Neural cell (in vitro differentiated cells): Measurements from ENCODE around the gene RASL10A. TPM values are rescaled to one million over a fixed set of nuclear protein-coding genes. Genes with fewer than 3 reads are reported as not detected.

Experiments
- H2AFZ ChIP-seq: fragments of 200-600, 300-800 bp; sonication (generic), shearing (Covaris generic); 2 replicates; pipeline ENCODE4 v1.6.0; 2014; ENCODE audit warnings: low read depth, mild to moderate bottlenecking, antibody characterized with exemption, low read length, moderate library complexity
- H3F3A ChIP-seq: fragments of 200-600 bp; shearing (Covaris generic); 2 replicates; pipeline ENCODE4 v1.6.1; 2016; ENCODE audit warnings: mild to moderate bottlenecking, moderate library complexity, mixed read lengths, antibody characterized with exemption, low read length; ENCODE audit not compliant: insufficient read depth, poor library complexity, severe bottlenecking
- H3K27ac ChIP-seq: fragments of 200-600, 300-800 bp; sonication (generic), shearing (Covaris generic); 2 replicates; pipeline ENCODE4 v1.5.1; 2014; ENCODE audit warnings: mild to moderate bottlenecking, low read length, moderate library complexity
- H3K27me3 ChIP-seq: fragments of 300-800, 200-600 bp; sonication (generic), shearing (Covaris generic); 2 replicates; pipeline ENCODE4 v1.6.0; 2014; ENCODE audit warnings: mild to moderate bottlenecking, low read depth, low read length, moderate library complexity; ENCODE audit not compliant: insufficient read depth
- H3K36me3 ChIP-seq: fragments of 300-800, 200-600 bp; sonication (generic), shearing (Covaris generic); 2 replicates; pipeline ENCODE4 v1.5.1; 2014; ENCODE audit warnings: mild to moderate bottlenecking, antibody characterized with exemption, low read length, moderate library complexity; ENCODE audit not compliant: insufficient read depth
- H3K4me2 ChIP-seq: fragments of 300-800, 200-600 bp; sonication (generic), shearing (Covaris generic); 2 replicates; pipeline ENCODE4 v1.6.0; 2014; ENCODE audit warnings: mild to moderate bottlenecking, low read length
- H3K4me3 ChIP-seq: fragments of 300-800, 200-600 bp; sonication (generic), shearing (Covaris generic); 2 replicates; pipeline ENCODE4 v1.5.1; 2014; ENCODE audit warnings: mild to moderate bottlenecking, low read length, moderate library complexity
- H3K79me2 ChIP-seq: fragments of 200-600 bp; shearing (Covaris generic); replicated peaks from 2 replicates; pipeline ENCODE4 v1.6.0; 2014; ENCODE audit warnings: mild to moderate bottlenecking, low read length, moderate library complexity; ENCODE audit not compliant: insufficient read depth
- H3K9ac ChIP-seq: fragments of 300-800, 200-600 bp; sonication (generic), shearing (Covaris generic); 2 replicates; pipeline ENCODE4 v1.6.1; 2016; ENCODE audit warnings: mild to moderate bottlenecking, low read length, mixed read lengths
- H3K9me2 ChIP-seq: fragments of 200-600 bp; shearing (Covaris generic); 2 replicates; pipeline ENCODE4 v1.6.1; 2016; ENCODE audit warnings: mild to moderate bottlenecking, low read length, mixed read lengths; ENCODE audit not compliant: insufficient read depth
- H3K9me3 ChIP-seq: fragments of 200-600, 300-800 bp; sonication (generic), shearing (Covaris generic); 2 replicates; pipeline ENCODE4 v1.6.1; 2016; ENCODE audit warnings: mild to moderate bottlenecking, mixed run types, low read length, moderate library complexity, mixed read lengths
- H4K20me1 ChIP-seq: fragments of 200-600 bp; shearing (Covaris generic); 2 replicates; pipeline ENCODE4 v1.6.1; 2016; ENCODE audit warnings: mild to moderate bottlenecking, mixed run types; ENCODE audit not compliant: insufficient read depth
- CTCF ChIP-seq: fragments of 450-650 bp; IDR thresholded peaks from 2 replicates; pipeline ENCODE4 v1.5.1; 2014; ENCODE audit warnings: antibody characterized with exemption, mild to moderate bottlenecking, moderate library complexity; ENCODE audit not compliant: poor library complexity, severe bottlenecking
- EP300 ChIP-seq: fragments of 450-650 bp; conservative IDR thresholded peaks from 2 replicates; pipeline ENCODE4 v1.6.1; 2014; ENCODE audit warnings: antibody characterized with exemption, mild to moderate bottlenecking, moderate library complexity; ENCODE audit not compliant: poor library complexity, severe bottlenecking
- EZH2 ChIP-seq: fragments of 200-600, 300-800 bp; shearing (Covaris generic), sonication (generic); IDR thresholded peaks from 2 replicates; pipeline ENCODE4 v1.6.1; 2014; ENCODE audit warnings: antibody characterized with exemption, low read length, borderline replicate concordance, mild to moderate bottlenecking; ENCODE audit not compliant: insufficient read depth, poor library complexity, severe bottlenecking
- POLR2AphosphoS5 ChIP-seq: IDR thresholded peaks from 2 replicates; pipeline ENCODE4 v1.6.1; 2012
- RAD21 ChIP-seq: fragments of 450-650 bp; conservative IDR thresholded peaks from 2 replicates; pipeline ENCODE4 v1.6.1; 2014; ENCODE audit warnings: antibody characterized with exemption, mild to moderate bottlenecking, moderate library complexity
- REST ChIP-seq: IDR thresholded peaks from 2 replicates; pipeline ENCODE4 v1.6.1; 2012; ENCODE audit warnings: borderline replicate concordance
- SMC3 ChIP-seq: fragments of 450-650 bp; conservative IDR thresholded peaks from 2 replicates; pipeline ENCODE4 v1.6.1; 2014; ENCODE audit warnings: antibody characterized with exemption, mild to moderate bottlenecking, moderate library complexity; ENCODE audit not compliant: poor library complexity
- TAF1 ChIP-seq: IDR thresholded peaks from 2 replicates; pipeline ENCODE4 v1.6.1; 2012; ENCODE audit warnings: low read depth
- polyA plus RNA-seq: library from polyadenylated mRNA; depleted of rRNA; stranded (reverse); fragments of >200 nt; gene quantifications from 2 replicates; pipeline ENCODE4 v1.2.3, GENCODE V29; 2014
- small RNA-seq, 3 experiments: library from RNA; depleted of rRNA; stranded (forward); fragments of <200 nt; gene quantifications; one replicate each; pipeline ENCODE3, GENCODE V24; 2012

The RASL10A gene
- polyA plus RNA-seq, 1 donor from 2014 or later, result 3.0 TPM

- Histone ChIP-seq H3K27ac (no peak overlapping the region), H3F3A (no peaks in the 10 kb centered on the region), H2AFZ (no peak overlapping the region), H4K20me1 (peaks cover 9% of the 10 kb centered on the region), H3K27me3 (no peaks in the 10 kb centered on the region), H3K36me3 (no peaks in the 10 kb centered on the region), H3K4me3 (no peak overlapping the region), H3K4me2 (no peak overlapping the region), H3K9ac (no peak overlapping the region), H3K9me3 (no peaks in the 10 kb centered on the region), H3K79me2 (peaks cover 38% of the 10 kb centered on the region), H3K9me2 (no peaks in the 10 kb centered on the region)
- TF ChIP-seq EZH2, result no peak
- no peak for TF ChIP-seq REST
- TF ChIP-seq TAF1, result no peak
- no peak for TF ChIP-seq CTCF
Observed at GRCh38 chr22:29265305-29265704, 50.2 kb downstream of the RASL10A start.

GRCh38 chr22:29263791-29264276 lies 51.7 kb downstream of the RASL10A start:
- Histone ChIP-seq H3K9me3 (no peaks in the 10 kb centered on the region), H3K4me3 (no peak overlapping the region), H3K79me2 (peaks cover 24% of the 10 kb centered on the region), H3K27ac (no peak overlapping the region), H3K27me3 (no peaks in the 10 kb centered on the region), H3F3A (no peaks in the 10 kb centered on the region), H3K4me2 (no peak overlapping the region), H3K9ac (no peak overlapping the region), H3K36me3 (no peaks in the 10 kb centered on the region), H3K9me2 (no peaks in the 10 kb centered on the region), H4K20me1 (no peaks in the 10 kb centered on the region), H2AFZ (no peak overlapping the region)
- TF ChIP-seq POLR2AphosphoS5 (no peak), EP300 (no peak), CTCF (no peak), RAD21 (no peak), EZH2 (no peak), SMC3 (no peak), TAF1 (no peak)

Small RNA genes within 50 kb of the gene (small RNA-seq; reads per million reads assigned to genes)
- 0 reads per million in 3 experiments for gene MIR3653

Other genes starting within 250 kb of the RASL10A start
- gene KREMEN1, start 242.7 kb downstream of the RASL10A start, polyA plus RNA-seq, result 2.8 and 3.3 TPM in 2 replicates
- 14.1 and 22.2 TPM in 2 replicates for gene EMID1, start 109.8 kb downstream of the RASL10A start, polyA plus RNA-seq
- 114 and 135 TPM in 2 replicates for gene RHBDD3, start 47.7 kb downstream of the RASL10A start, polyA plus RNA-seq
- gene EWSR1, start 47.4 kb downstream of the RASL10A start, polyA plus RNA-seq, result 277 and 287 TPM in 2 replicates
- 0.77 and 2.3 TPM in 2 replicates for gene GAS2L1, start 9.0 kb downstream of the RASL10A start, polyA plus RNA-seq
- 43.8 and 44.3 TPM in 2 replicates for gene AP1B1, start 72.9 kb upstream of the RASL10A start, polyA plus RNA-seq
- not detected in 2 replicates for gene RFPL1, start 122.9 kb upstream of the RASL10A start, polyA plus RNA-seq
- 0.05 and 0.42 TPM in 2 replicates for gene NEFH, start 164.5 kb upstream of the RASL10A start, polyA plus RNA-seq
- gene THOC5, start 238.1 kb upstream of the RASL10A start, polyA plus RNA-seq, result 33.4 and 38.6 TPM in 2 replicates